Fibroblast of pulmonary artery (primary cell): ENCODE measurements around the gene DAB2.

Source experiments
- DNase-seq: peaks from one replicate; pipeline ENCODE4 v3.0.0-alpha.2; 2010; ENCODE audit warnings: low read depth
- H3K4me3 ChIP-seq: replicated peaks from 2 replicates; pipeline ENCODE4 v1.5.1; 2011; ENCODE audit warnings: low read depth, mild to moderate bottlenecking, control low read depth, low read length, moderate library complexity
- CTCF ChIP-seq: IDR thresholded peaks from 2 replicates; pipeline ENCODE4 v1.5.1; 2011; ENCODE audit warnings: mild to moderate bottlenecking, control low read depth, low read length, inconsistent platforms; ENCODE audit errors: missing control alignments

Gene DAB2

GRCh38 chr5:39426051-39426745 lies 1.4 kb upstream of the DAB2 start:
- H3K4me3 ChIP-seq, result no peak overlapping the region
- DNase-seq, result no peak
- no peak for TF ChIP-seq CTCF

GRCh38 chr5:39423331-39423751 lies 1.4 kb downstream of the DAB2 start:
- peak overlapping the region; percentile 71 for H3K4me3 ChIP-seq
- TF ChIP-seq CTCF, result no peak
- no peak for DNase-seq

DNA sequence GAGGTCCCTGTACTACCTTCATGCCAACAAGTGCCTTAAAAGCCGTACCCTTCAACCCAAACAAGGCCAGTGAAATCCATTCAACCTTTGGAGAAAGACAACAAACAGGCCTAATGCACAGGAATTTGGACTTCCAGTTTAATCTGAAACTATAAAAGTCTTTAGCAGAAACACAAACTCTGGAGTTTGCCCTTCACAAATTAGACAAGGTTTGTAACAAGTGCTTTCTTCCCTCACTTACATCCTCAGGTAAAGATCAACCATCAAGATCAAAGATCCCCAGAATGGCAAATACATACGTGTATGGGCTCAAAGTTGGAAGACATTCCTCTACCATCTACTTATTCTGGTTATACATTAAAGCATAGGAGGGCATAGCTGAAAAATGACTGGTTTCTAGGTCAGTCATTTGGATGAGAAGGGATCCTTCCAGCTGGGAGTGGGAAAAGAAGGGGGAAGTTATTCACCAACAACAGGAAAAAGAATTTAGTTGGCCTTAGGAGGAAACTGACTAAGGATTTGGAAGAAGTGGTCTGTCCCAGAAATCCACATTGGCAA lies 2.0 kb downstream of the DAB2 start:
- peak overlapping the region; percentile 71 for H3K4me3 ChIP-seq
- DNase-seq, result no peak
- TF ChIP-seq CTCF, result no peak

DNA sequence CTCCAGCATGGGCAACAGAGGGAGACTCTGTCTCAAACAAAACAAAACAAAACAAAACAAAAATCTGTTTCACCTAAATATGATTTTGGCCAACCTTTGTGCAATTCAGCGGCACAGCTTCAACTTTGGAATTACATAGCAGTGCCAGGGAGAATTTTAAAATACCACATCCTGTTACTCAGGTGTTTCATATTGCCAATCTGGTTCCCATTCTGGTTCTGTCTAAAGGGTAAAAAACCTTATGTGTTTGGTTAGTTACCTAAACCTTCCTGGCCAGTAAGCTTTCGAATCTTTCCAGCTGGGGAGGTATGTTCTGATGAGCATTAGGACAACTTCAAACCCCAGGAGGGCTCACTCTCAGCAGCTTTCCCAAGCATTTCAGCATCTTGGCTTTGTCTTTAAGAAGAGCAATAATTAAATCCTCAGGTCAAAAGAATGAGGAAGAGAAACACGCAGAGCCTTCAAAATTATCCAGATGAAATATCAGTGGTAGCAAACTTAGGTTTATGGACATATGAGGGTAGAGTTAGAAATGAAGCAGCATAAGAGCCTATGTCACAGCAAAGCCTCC lies 2.7 kb downstream of the DAB2 start:
- peak overlapping the region; percentile 71 for H3K4me3 ChIP-seq
- TF ChIP-seq CTCF, result no peak
- DNase-seq, result no peak

DNA sequence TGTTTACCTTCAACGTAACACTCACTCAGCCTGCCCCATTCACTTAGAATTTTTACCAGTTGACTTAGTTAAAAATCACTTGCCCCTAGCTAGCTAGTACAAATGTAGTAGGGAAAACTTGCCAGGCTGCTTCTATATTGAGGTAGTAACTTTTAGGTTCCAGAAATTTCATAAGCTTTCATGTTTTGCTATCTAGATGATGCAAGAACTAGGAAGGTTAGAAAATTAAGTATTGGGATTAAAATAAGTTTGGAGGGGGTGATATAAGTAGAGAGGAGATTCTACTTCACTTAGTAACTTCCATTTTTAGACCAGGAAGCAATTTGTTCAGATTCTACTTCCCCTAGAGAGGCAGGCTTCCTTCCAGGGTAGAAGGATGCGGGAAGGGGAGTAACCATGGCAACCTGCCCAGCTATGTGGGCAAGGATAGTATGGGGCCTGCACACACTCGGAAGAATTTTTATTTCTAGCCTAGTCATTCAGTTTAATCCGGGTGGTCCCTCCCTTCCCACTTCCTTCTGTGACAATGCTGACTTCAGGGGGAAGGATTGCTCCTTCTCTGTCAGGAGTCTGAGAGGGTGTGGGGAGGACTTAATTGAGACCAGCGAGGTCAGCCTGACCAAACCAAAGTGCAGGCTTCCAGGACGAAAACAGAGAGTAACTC lies 4.2 kb downstream of the DAB2 start:
- DNase-seq, result peak; percentile 86
- TF ChIP-seq CTCF, result no peak
- peak overlapping the region; percentile 31 for H3K4me3 ChIP-seq

- TF ChIP-seq CTCF, result no peak
Measured at GRCh38 chr5:39419796-39420195, 5.0 kb downstream of the DAB2 start.

More at GRCh38 chr5:39419796-39420195, 5.0 kb downstream of the DAB2 start:
- no peak overlapping the region for H3K4me3 ChIP-seq
- no peak for DNase-seq
